Peyer's patch (tissue), 4 donors: ENCODE measurements around the gene SPRR5. TPM values are rescaled to one million over a fixed set of nuclear protein-coding genes. Genes with fewer than 3 reads are reported as not detected.

Experiments used
- DNase-seq, 3 donors: peaks; one replicate each; pipeline ENCODE4 v3.0.0-alpha.2; 2017 to 2019
- H3K27ac ChIP-seq, 4 donors: fragments of 200-600 bp; sonication (generic); one replicate each; pipeline ENCODE4 v1.5.1; 2016 to 2019
- H3K27me3 ChIP-seq, 2 donors: fragments of 200-600 bp; sonication (generic); one replicate each; pipeline ENCODE4 v1.5.1; 2019
- H3K36me3 ChIP-seq, 3 donors: fragments of 200-600 bp; sonication (generic); one replicate each; pipeline ENCODE4 v1.5.1; 2016 to 2019
- H3K4me1 ChIP-seq, 4 donors: fragments of 200-600 bp; sonication (generic); one replicate each; pipeline ENCODE4 v1.5.1; 2016 to 2019
- H3K4me3 ChIP-seq, 4 donors: fragments of 200-600 bp; sonication (generic); 1 replicate in 3 of 4; 2 replicates in 1 of 4; pipeline ENCODE4 v1.5.1; 2016 to 2019; ENCODE audit warnings: mild to moderate bottlenecking in 1 of 4
- H3K9me3 ChIP-seq, 4 donors: fragments of 200-600 bp; sonication (generic); one replicate each; pipeline ENCODE4 v1.5.1; 2016 to 2019; ENCODE audit warnings: mild to moderate bottlenecking in 1 of 4
- CTCF ChIP-seq, 6 experiments: fragments of 450-650 bp in 4 of 6; fragments of 200-600 bp in 2 of 6; sonication (generic) in 1 of 6; IDR thresholded peaks; one replicate each; pipeline ENCODE4 v1.5.1; 2017 to 2019; ENCODE audit warnings: antibody characterized with exemption in 6 of 6, mild to moderate bottlenecking in 3 of 6, moderate library complexity in 1 of 6
- POLR2A ChIP-seq, 2 donors: fragments of 450-650 bp; IDR thresholded peaks; one replicate each; pipeline ENCODE4 v1.5.1; 2017; ENCODE audit warnings: antibody characterized with exemption in 2 of 2, mild to moderate bottlenecking in 2 of 2, moderate library complexity in 2 of 2
- total RNA-seq, 4 donors: library from RNA; depleted of rRNA; stranded (reverse); fragments of >200 nt; gene quantifications; one replicate each; pipeline ENCODE4 v1.1.0, GENCODE V29; 2016

Gene SPRR5
- total RNA-seq, 4 donors from 2014 or later = not detected

- no peak for DNase-seq
- no peaks in the 10 kb centered on the region for H3K27me3 ChIP-seq
- H3K36me3 ChIP-seq = no peaks in the 10 kb centered on the region
- H3K27ac ChIP-seq = no peak overlapping the region
- H3K4me3 ChIP-seq = no peak overlapping the region
- no peaks in the 10 kb centered on the region for H3K4me1 ChIP-seq
- no peaks in the 10 kb centered on the region for H3K9me3 ChIP-seq
- no peak for TF ChIP-seq POLR2A (IDR thresholded peaks at IDR 0.05)
- TF ChIP-seq CTCF (IDR thresholded peaks at IDR 0.05) = no peak
Observed at GRCh38 chr1:152932170-152932811, 14.7 kb upstream of the SPRR5 start.

- Histone ChIP-seq H3K9me3 (no peaks in the 10 kb centered on the region), H3K27me3 (no peaks in the 10 kb centered on the region), H3K36me3 (no peaks in the 10 kb centered on the region), H3K4me1 (no peaks in the 10 kb centered on the region), H3K4me3 (no peak overlapping the region), H3K27ac (no peak overlapping the region)
- TF ChIP-seq CTCF (IDR thresholded peaks at IDR 0.05) (no peak), POLR2A (IDR thresholded peaks at IDR 0.05) (no peak)
- no peak for DNase-seq
Observed at GRCh38 chr1:152933196-152933595, 13.8 kb upstream of the SPRR5 start.

DNA sequence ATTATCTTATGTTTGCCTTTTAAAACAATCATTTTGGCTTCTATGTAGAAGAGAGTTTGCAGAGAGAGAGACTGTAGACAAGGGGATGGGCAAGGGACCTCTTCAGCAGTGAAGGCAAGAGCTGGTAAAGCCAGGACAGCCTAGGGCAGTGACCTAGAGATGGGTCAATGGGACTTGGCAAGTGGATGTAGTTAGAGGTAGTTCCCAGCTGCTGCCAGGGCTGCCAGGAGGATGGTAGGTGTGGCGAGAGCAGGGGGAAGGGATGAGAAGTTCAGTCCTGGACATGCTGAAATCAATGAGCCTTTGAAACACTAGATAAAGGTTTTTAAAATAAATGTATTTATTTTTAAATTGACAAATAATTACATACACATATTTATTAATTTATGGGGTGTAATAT is 6.4 kb upstream of the SPRR5 start:
- Histone ChIP-seq H3K27me3 (no peaks in the 10 kb centered on the region), H3K9me3 (no peaks in the 10 kb centered on the region), H3K4me3 (no peak overlapping the region), H3K27ac (no peak overlapping the region), H3K36me3 (no peaks in the 10 kb centered on the region), H3K4me1 (no peaks in the 10 kb centered on the region)
- TF ChIP-seq CTCF (IDR thresholded peaks at IDR 0.05) (no peak), POLR2A (IDR thresholded peaks at IDR 0.05) (no peak)
- no peak for DNase-seq

DNA sequence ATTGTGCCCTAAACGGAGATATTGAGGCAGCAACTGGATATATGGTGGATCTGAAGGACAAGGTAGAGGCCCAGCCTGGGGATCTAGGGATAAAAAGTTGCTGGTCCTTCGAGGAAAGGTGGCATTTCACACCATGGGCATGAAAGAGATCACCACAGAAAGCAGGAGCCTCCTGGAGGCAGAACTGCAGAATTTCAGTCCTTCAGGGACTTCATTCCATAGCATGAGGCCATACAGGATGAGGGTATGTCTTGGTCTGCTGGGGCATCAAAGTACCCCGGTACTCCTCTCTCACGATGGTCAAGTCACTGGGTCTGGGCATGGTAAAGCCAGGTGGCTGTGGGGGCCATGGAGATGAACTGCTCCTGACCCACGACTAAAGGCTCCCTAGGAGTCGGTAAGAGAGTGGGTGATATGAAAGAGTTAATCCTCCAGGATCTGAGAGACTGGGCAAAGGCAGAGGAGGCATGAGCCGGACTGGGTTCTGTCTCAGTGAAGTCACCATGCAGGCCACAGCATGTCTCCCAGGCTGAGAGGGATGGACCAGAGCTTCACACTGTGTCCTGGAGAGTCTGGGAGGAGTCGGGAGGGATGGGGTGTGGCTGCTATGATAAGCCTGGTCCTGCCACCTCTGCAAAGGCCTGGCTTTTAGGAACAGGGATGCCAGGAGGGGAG is 5.8 kb upstream of the SPRR5 start:
- Histone ChIP-seq H3K9me3 (no peaks in the 10 kb centered on the region), H3K27ac (no peak overlapping the region), H3K4me3 (no peak overlapping the region), H3K27me3 (no peaks in the 10 kb centered on the region), H3K4me1 (no peaks in the 10 kb centered on the region), H3K36me3 (no peaks in the 10 kb centered on the region)
- TF ChIP-seq CTCF (IDR thresholded peaks at IDR 0.05) (no peak), POLR2A (IDR thresholded peaks at IDR 0.05) (no peak)
- no peak for DNase-seq

- Histone ChIP-seq H3K9me3 (no peaks in the 10 kb centered on the region), H3K36me3 (no peaks in the 10 kb centered on the region), H3K4me3 (no peak overlapping the region), H3K27ac (no peak overlapping the region), H3K4me1 (no peaks in the 10 kb centered on the region), H3K27me3 (no peaks in the 10 kb centered on the region)
- no peak for DNase-seq
- no peak for TF ChIP-seq POLR2A (IDR thresholded peaks at IDR 0.05)
- TF ChIP-seq CTCF (IDR thresholded peaks at IDR 0.05) = no peak
Observed at GRCh38 chr1:152942161-152942560, 4.8 kb upstream of the SPRR5 start.
